Left lung (tissue), 10 donors: Measurements from ENCODE around the gene UNC5C. TPM values are rescaled to one million over a fixed set of nuclear protein-coding genes. Genes with fewer than 3 reads are reported as not detected.

Experiments used
- ATAC-seq: fragments of 200-7000 bp; cut with Tn5 transposase; one replicate; pipeline ENCODE4 v1.9.1; 2020; ENCODE audit warnings: moderate library complexity
- DNase-seq, 4 donors: peaks; one replicate each; pipeline ENCODE4 v3.0.0-alpha.2; 2013 to 2020
- H3K27ac ChIP-seq, 2 donors: fragments of 200-600 bp; sonication (generic) in 1 of 2; one replicate each; pipeline versions ENCODE4 v1.5.0 to v1.8.0; 2020 to 2021
- H3K27me3 ChIP-seq, 2 donors: fragments of 200-600 bp; sonication (generic) in 1 of 2; one replicate each; pipeline versions ENCODE4 v1.5.0 to v1.8.0; 2020 to 2021
- H3K36me3 ChIP-seq, 2 donors: fragments of 200-600 bp; sonication (generic) in 1 of 2; one replicate each; pipeline versions ENCODE4 v1.5.0 to v1.8.0; 2020 to 2021
- H3K4me1 ChIP-seq, 2 donors: fragments of 200-600 bp; one replicate each; pipeline ENCODE4 v1.8.0; 2021
- H3K4me3 ChIP-seq, 2 donors: fragments of 200-600 bp; sonication (generic) in 1 of 2; one replicate each; pipeline versions ENCODE4 v1.5.0 to v1.8.0; 2020 to 2021; ENCODE audit warnings: mild to moderate bottlenecking in 1 of 2
- H3K9me3 ChIP-seq, 2 donors: fragments of 200-600 bp; sonication (generic) in 1 of 2; one replicate each; pipeline versions ENCODE4 v1.5.0 to v1.8.0; 2020 to 2021
- intact Hi-C, 2 donors: fragments of 100-400 bp; cut with DNase I; formaldehyde crosslinking; loops; one replicate each; pipeline versions ENCODE4 v1.11.2 to v1.14.2; 2022
- polyA plus RNA-seq, 6 donors: library from polyadenylated mRNA; unstranded; fragments of 120-200 nt; gene quantifications; one replicate each; pipeline ENCODE4 v1.2.1, GENCODE V29; 2013; ENCODE audit not compliant: insufficient read length in 6 of 6
- total RNA-seq, 2 donors: library from RNA; stranded (reverse); fragmentation: NEBNext Ultra II Directional; extraction: Animal tissue kit (Norgen Biotek cat#: 25700); gene quantifications; one replicate each; pipeline ENCODE4 v1.2.1, GENCODE V29; 2021
- TF ChIP-seq, protein P1 (sequence below), 2 donors: fragments of 200-600 bp; sonication (generic) in 1 of 2; IDR thresholded peaks; one replicate each; pipeline versions ENCODE4 v1.5.0 to v1.8.0; 2021; ENCODE audit warnings: antibody characterized with exemption in 2 of 2
- donor health status: DM: no; HTN: yes; CAD: no.
- donor health status: DM: no; HTN: no; CAD: no.

UNC5C gene
- total and polyA plus RNA-seq, 8 donors, result 9.0 to 49.5 (median 40.5) TPM

DNA sequence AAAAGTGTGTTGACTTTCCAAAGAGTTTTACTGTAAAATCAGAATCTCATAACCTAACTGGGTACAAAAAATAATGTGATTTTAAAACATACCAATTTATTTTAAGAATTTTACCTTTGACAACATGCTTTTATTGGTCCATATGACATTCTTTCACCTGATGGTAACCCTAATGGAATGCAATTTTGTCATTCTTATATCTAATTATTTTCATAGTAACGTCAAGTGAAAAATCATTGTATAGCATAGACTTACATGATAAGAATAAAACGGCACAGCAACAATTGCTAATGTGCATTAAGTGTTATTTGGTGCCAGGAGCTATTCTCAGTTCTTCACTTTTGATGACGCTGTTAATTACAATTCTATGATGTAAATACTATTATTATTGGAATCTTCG lies 13.6 kb downstream of the UNC5C start:
- intact Hi-C loops, result no loop called here
- ATAC-seq, result no peak
- no peak for DNase-seq

DNA sequence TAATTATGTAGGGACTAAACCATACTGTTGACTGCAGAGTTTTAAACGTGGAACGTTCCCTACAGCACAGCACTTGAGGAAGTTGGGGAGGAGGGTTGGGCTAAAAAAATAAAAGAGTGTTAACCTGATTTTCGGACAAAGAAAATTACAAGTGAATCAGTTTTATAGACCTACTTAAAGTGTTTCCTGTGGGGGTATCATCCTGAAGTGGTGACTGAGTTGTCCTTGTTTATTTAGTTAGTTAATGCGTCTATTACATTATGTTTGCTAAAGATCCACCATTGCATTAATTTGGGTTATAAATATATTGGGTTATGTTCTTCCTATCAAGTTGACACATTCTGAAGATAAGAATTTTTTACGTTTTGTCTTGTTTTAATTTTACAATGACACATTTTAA lies 14.7 kb downstream of the UNC5C start:
- Histone ChIP-seq H3K9me3 (no peaks in the 10 kb centered on the region), H3K36me3 (no peaks in the 10 kb centered on the region), H3K27me3 (no peaks in the 10 kb centered on the region), H3K4me3 (no peak overlapping the region), H3K4me1 (no peaks in the 10 kb centered on the region), H3K27ac (no peak overlapping the region)
- DNase-seq (no peak), ATAC-seq (no peak)
- intact Hi-C loops, result no loop called here
- TF ChIP-seq, protein P1, sequence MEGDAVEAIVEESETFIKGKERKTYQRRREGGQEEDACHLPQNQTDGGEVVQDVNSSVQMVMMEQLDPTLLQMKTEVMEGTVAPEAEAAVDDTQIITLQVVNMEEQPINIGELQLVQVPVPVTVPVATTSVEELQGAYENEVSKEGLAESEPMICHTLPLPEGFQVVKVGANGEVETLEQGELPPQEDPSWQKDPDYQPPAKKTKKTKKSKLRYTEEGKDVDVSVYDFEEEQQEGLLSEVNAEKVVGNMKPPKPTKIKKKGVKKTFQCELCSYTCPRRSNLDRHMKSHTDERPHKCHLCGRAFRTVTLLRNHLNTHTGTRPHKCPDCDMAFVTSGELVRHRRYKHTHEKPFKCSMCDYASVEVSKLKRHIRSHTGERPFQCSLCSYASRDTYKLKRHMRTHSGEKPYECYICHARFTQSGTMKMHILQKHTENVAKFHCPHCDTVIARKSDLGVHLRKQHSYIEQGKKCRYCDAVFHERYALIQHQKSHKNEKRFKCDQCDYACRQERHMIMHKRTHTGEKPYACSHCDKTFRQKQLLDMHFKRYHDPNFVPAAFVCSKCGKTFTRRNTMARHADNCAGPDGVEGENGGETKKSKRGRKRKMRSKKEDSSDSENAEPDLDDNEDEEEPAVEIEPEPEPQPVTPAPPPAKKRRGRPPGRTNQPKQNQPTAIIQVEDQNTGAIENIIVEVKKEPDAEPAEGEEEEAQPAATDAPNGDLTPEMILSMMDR (IDR thresholded peaks at IDR 0.05), result no peak

More for the DNA sequence above, 13.6 kb downstream of the UNC5C start:
- TF ChIP-seq, protein P1 (IDR thresholded peaks at IDR 0.05), result no peak
- no peaks in the 10 kb centered on the region for H3K9me3 ChIP-seq
- H3K4me3 ChIP-seq, result no peak overlapping the region
- no peaks in the 10 kb centered on the region for H3K36me3 ChIP-seq
- no peaks in the 10 kb centered on the region for H3K4me1 ChIP-seq
- H3K27ac ChIP-seq, result no peak overlapping the region
- no peaks in the 10 kb centered on the region for H3K27me3 ChIP-seq

DNA sequence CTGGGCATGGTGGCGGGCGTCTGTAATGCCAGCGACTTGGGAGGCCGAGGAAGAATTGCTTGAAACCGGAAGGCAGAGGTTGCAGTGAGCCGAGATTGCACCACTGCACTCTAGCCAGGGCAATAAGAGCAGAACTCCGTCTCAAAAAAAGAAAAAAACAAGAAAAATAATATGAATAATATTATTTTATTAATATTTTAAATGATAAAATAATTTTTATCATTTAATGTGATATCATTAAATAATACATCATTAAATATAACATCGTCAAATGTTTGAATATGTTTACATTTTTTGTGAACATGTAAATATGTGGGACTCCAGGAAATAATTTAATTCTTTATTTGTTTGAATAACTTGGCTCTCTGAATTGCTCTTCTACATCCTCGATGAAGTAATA lies 15.5 kb downstream of the UNC5C start:
- Histone ChIP-seq H3K9me3 (no peaks in the 10 kb centered on the region), H3K27me3 (no peaks in the 10 kb centered on the region), H3K27ac (no peak overlapping the region), H3K36me3 (no peaks in the 10 kb centered on the region), H3K4me3 (no peak overlapping the region), H3K4me1 (no peaks in the 10 kb centered on the region)
- intact Hi-C loops, result no loop called here
- DNase-seq (no peak), ATAC-seq (no peak)
- TF ChIP-seq, protein P1 (IDR thresholded peaks at IDR 0.05), result no peak

DNA sequence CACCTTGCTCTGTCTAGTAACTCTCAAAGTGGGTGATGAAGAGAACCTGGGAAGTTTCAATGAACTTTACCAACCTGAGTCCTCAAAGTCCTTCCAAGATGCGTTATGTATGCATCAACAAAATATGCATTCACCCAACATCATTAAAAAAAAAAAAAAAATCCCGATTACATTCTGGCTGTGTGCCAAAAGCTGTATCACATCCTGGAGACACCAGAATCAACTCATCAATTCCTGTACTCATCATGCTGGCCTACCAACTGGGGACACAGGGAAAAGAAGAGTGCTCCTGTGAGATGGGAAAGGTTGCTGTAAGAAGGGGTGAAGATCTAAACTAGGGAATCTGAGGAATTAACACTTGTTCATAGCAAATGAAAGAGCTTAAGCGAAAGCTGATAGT lies 16.5 kb downstream of the UNC5C start:
- no peaks in the 10 kb centered on the region for H3K4me1 ChIP-seq
- intact Hi-C loops, result no loop called here
- no peak for ATAC-seq

DNA sequence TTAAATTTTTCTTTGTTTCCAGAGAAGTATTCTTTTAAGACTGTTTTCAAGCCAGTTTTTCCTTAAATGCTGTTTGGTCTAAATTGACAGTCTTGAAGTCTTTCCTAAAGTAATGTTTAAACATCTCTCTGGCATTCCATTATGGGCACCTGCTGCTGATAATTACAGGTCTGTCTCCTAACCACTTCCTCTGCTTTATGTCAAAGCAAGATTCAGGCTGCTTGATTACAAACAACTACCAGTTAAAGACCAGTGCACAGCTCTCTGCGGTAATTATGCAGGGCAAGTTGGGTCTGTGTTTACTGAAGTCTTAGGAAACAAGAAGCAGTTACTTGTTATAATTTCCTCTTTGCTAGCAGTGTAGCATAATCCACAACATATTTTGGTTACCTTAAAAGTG lies 17.6 kb downstream of the UNC5C start:
- TF ChIP-seq, protein P1 (IDR thresholded peaks at IDR 0.05), result no peak
- no peak for ATAC-seq
- Histone ChIP-seq H3K27me3 (no peaks in the 10 kb centered on the region), H3K9me3 (no peaks in the 10 kb centered on the region), H3K27ac (no peak overlapping the region), H3K4me3 (no peak overlapping the region), H3K4me1 (no peaks in the 10 kb centered on the region), H3K36me3 (no peaks in the 10 kb centered on the region)
- no peak for DNase-seq
- intact Hi-C loops, result no loop called here

More for the DNA sequence above, 16.5 kb downstream of the UNC5C start:
- Histone ChIP-seq H3K36me3 (no peaks in the 10 kb centered on the region), H3K4me3 (no peak overlapping the region), H3K27me3 (no peaks in the 10 kb centered on the region), H3K9me3 (no peaks in the 10 kb centered on the region), H3K27ac (no peak overlapping the region)
- TF ChIP-seq, protein P1 (IDR thresholded peaks at IDR 0.05), result no peak
- DNase-seq, result no peak
